CD1c-positive myeloid dendritic cell (primary cell): Measurements from ENCODE around the gene PIK3R3.

Source experiments
- DNase-seq: peaks from one replicate; pipeline ENCODE4 v3.0.0-alpha.2; 2016; ENCODE audit errors: extremely low spot score

The PIK3R3 gene

GRCh38 chr1:46157916-46158311 is 25.5 kb upstream of the PIK3R3 start:
- DNase-seq, result no peak

DNA sequence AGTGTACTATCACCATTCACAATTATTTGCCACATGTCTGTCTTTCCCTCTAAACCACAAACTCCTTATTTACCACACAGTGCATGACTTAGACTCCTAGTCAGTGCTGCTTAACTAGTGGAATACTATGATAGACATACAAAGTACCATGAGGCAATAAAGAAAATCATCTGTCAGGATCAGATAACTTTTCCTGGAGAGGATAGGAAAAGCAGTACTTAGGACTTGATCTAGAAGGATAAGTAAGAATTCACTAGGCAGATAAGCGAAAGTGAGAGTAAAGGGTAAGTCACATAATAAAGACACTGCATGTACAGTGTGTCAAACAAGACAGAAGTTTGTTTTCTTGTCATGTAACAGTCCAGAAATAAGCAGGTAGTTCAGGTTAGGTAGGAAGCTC is 21.3 kb upstream of the PIK3R3 start:
- DNase-seq, result no peak

- no peak for DNase-seq
Observed at GRCh38 chr1:46153228-46153627, 20.8 kb upstream of the PIK3R3 start.

- DNase-seq, result peak; percentile 20
Observed at GRCh38 chr1:46152016-46152415, 19.6 kb upstream of the PIK3R3 start.

DNA sequence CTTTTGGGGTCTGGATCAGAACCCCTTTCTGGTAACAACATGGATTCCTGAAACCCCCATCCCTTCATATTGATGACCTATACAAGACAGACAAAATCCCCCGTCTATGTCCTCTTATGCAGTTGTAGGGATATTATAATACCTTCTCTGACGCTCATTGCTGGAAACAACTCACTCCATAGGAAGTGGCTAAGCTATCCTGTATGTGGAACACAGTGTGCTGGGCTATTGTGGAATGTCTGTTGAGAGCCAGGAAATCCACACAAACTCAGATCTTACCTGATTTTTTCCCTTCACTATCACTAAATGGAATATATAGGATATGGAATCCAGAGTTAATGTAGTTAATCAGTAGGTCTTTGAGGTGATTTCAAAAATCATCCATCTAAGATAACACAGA is 17.7 kb upstream of the PIK3R3 start:
- DNase-seq, result no peak

DNA sequence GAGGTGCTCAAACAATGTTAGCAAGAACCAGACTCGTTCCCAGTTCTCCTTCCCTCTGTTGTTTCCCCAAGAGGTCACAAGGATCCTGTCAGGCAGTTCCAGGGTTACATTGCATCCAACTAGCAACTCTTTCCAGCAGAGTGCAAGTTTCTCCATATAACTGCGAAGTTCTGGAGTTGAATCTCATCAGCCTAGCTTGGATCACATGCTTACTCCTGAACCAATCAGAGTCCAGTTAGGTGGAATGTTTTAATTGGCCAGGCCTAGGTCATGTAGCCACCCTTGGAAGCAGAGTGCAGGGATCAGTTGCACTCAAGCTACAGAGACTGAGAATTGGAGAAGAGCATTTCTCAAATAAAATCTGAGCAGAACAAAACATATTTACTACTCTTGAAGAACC is 15.9 kb upstream of the PIK3R3 start:
- DNase-seq, result no peak

- no peak for DNase-seq
Observed at GRCh38 chr1:46137916-46138315, 5.5 kb upstream of the PIK3R3 start.

DNA sequence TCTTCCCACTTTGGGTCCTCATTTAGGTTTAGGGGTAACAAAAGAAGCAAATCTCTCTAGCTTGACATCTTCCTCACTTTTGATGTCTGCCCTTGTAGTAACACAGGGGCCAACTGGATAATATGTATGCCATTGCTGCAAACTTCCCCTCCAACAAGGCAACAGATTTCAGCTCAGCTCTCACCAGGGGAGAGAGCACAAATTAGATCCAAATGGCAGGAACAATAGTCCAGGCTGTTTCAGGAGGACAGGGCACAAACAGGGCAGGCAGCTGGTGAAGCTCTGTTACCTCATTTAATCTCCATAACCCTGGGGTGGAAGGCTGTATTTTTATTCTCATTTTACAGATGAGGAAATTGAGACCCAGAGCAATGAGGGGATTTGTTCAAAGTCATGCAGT is 4.3 kb upstream of the PIK3R3 start:
- DNase-seq, result no peak

DNA sequence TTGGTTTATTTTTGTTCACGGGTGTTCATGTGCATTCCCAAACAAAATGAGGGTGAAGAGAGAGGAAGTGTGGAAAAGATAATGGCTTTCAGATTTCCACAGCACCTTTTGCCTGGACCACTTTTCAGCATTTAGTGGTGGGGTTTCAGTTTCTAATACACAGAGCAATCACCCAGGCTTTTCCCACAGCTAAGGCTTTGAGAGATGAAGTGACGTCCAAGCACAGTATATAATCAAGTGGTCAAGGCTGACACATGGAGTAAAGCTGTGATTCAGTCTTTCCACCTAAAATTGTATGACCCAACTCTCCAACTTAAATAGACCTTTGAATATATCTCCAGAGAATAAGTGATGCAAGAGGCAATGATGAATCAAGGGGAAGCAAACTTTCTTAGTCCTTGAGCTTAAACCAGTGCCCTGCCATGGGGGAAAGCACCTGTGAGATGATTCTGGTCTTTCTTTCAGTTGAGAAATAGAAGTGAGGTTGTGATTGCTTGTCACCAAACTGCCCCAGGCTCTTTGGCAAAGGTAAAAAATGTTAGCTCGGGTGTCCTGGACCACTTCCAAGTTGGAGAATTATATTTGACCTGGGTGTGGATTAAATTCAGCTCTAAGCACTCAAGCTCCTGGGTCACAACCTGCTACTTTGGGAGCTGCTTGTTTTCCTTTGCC is 2.4 kb upstream of the PIK3R3 start:
- DNase-seq, result peak; percentile 14

DNA sequence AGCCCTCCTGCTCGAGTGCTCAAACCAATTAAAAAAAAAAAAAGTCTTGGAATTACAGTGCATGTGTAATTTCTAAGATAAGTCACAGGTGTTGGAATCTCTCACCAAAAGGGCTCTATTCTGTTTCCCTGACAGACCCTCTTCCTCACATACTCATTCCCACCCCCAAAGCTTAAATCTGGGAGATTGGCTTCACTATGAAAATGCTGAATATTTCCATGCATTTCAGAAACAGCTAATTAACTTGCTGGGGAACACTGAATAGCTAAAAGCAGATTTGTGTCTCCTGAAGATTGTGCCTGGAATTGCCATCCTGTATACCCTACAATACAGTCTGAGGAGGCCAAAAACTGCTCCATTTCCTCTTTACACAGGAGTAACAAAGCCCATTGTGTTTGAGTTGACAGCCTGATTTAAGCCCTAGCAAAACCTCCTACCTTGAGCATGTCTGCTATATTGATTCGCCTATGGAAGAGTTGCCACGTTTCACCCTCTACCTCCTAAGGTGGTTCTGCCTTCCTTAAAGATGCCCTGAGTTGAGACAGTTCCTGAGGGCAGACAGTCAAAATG is 1.4 kb upstream of the PIK3R3 start:
- DNase-seq, result no peak

GRCh38 chr1:46133181-46133658 is 791 bp upstream of the PIK3R3 start:
- no peak for DNase-seq

GRCh38 chr1:46131712-46132528 is 509 bp downstream of the PIK3R3 start:
- DNase-seq, result peak; percentile 18

- no peak for DNase-seq
Observed at GRCh38 chr1:46131093-46131492, 1.3 kb downstream of the PIK3R3 start.

DNA sequence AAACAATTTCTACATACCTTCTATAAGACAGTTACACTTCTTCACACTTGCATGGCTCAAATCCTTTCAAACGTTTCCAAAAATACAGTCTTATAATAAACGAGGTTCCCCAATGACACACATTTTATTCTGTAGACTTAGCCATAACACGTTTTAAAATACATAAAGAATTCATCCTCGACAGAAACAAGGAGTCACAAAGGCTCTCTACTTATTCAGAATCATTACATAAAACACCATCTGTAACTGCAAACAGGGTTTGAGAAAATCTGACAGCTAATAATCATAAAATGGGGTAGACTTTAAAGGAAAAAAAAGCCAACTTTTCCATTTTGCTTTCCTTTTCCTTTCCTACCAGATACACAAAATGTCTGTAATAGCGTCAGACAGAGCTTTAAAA is 1.8 kb downstream of the PIK3R3 start:
- peak; percentile 3 for DNase-seq

DNA sequence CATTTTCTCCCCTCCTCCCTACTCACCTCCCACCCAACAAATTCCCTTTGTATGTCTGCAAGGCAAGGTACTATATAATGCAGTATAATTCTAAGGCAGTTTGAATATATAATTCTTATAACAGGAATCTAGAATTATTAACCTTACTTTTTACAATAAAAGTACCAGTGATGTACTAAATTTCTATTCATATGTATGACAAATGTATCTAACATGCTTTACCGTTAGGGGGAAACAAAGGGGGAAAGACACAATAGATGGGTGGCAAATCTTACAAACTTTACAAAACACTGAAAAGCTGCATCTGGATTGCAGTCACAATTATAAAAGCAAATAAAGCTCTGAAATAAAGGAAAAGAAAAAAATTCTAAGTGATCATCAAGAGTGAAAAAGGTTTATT is 2.3 kb downstream of the PIK3R3 start:
- DNase-seq, result no peak

GRCh38 chr1:46128344-46128743 is 4.1 kb downstream of the PIK3R3 start:
- no peak for DNase-seq

DNA sequence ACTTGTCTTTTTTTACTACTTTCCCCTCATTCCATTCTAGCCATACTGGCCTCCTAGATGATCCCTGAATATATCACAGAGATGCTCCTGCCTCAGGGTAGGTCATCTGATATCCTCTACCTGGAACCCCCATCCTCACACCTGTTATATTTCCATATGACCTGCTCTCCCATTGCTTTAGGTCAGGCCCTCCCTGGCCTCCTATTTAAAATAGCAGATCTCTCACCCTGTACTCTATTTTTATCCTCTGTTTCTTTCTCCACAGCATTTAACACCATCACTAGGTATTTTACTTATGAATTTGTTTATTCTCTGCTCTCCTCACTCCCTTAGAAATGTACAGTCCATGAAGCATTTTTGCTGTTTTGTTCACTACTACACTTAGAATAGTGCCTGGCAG is 13.6 kb downstream of the PIK3R3 start:
- DNase-seq, result no peak

DNA sequence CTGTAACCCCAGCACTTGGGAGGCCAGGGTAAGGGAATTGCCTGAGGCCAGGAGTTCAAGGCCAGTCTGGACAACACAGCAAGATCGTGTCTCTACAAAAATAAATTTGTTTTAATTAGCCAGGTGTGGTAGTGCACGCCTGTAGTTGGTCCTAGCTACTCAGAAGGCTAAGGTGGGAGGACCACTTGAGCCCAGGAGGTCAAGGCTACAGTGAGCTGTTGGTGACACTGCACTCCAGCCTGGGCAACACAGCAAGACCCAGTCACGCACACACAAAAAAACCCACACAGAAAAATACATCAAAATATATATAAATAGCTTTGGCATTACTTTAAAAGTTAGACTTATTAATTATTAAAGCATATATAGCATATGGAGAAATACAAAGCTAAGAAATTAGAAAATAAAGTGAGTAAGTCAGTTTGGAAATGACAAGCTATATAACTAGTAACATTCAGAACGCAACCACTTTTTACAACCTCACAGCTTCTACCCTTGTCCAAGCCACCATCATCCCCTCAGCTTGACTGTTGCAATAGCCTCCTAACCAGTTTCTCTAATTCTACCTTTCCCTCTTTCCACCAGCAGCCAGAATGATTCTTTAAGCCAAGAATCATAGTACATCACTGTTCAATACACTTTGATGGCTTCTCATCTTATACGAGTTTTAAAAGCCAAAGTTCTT is 14.5 kb downstream of the PIK3R3 start:
- no peak for DNase-seq

- DNase-seq, result no peak
Observed at GRCh38 chr1:46114925-46115603, 17.4 kb downstream of the PIK3R3 start.

- no peak for DNase-seq
Observed at GRCh38 chr1:46113948-46114347, 18.5 kb downstream of the PIK3R3 start.

GRCh38 chr1:46112108-46112507 is 20.3 kb downstream of the PIK3R3 start:
- DNase-seq, result no peak

GRCh38 chr1:46110521-46110920 is 21.9 kb downstream of the PIK3R3 start:
- no peak for DNase-seq
